ENCODE results near the gene LRRC61.
A peak's percentile ranks its signal among the peaks of the same experiment; 100 is the strongest.

The LRRC61 gene

DNA sequence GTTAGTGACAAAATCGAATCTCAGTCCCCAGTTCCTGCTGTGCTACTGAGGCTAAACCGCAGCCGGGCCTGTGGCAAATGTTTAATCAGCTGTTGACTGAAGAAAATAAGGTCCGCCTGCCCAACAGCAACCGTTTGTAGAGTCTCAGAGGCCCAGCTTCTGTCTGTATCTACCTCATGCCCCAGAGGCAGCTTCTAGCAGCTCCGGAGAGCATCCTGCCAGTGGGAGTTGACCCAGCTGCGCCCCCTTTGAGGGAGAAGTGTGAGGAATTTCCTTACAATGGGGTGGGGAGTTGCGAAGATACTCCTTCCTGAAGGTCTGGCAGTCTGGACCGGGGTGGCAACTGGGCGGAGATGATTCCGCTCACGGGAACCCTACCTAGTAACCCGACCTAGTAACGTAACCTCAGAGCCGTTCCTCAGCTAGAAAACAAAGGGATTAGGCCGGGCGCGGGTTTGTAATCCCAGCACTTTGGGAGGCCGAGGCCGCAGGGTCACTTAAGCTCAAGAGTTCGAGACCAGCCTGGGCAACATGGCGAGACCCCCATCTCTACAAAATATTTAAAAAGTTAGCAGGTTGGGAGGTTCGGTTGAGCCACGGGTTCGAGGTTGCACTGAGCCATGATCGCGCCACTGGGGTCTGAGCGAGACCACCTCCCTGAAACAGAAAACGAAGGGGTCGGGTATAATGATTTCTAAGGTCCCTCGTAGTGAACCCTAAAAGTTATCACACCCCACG, 55.1 kb downstream of the LRRC61 start:
- POLR2A ChIA-PET (ENCODE audit: low non-redundant PET) = no interaction called here
- CTCF ChIA-PET = no interaction called here
- H3K27ac ChIP-seq = peak overlapping the region; percentile 94
- peak; percentile 26 for DNase-seq (ENCODE audit: low spot score)
- TF ChIP-seq, protein P1, sequence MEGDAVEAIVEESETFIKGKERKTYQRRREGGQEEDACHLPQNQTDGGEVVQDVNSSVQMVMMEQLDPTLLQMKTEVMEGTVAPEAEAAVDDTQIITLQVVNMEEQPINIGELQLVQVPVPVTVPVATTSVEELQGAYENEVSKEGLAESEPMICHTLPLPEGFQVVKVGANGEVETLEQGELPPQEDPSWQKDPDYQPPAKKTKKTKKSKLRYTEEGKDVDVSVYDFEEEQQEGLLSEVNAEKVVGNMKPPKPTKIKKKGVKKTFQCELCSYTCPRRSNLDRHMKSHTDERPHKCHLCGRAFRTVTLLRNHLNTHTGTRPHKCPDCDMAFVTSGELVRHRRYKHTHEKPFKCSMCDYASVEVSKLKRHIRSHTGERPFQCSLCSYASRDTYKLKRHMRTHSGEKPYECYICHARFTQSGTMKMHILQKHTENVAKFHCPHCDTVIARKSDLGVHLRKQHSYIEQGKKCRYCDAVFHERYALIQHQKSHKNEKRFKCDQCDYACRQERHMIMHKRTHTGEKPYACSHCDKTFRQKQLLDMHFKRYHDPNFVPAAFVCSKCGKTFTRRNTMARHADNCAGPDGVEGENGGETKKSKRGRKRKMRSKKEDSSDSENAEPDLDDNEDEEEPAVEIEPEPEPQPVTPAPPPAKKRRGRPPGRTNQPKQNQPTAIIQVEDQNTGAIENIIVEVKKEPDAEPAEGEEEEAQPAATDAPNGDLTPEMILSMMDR (conservative IDR thresholded peaks at IDR 0.05; ENCODE audit: low read depth) = no peak

DNA sequence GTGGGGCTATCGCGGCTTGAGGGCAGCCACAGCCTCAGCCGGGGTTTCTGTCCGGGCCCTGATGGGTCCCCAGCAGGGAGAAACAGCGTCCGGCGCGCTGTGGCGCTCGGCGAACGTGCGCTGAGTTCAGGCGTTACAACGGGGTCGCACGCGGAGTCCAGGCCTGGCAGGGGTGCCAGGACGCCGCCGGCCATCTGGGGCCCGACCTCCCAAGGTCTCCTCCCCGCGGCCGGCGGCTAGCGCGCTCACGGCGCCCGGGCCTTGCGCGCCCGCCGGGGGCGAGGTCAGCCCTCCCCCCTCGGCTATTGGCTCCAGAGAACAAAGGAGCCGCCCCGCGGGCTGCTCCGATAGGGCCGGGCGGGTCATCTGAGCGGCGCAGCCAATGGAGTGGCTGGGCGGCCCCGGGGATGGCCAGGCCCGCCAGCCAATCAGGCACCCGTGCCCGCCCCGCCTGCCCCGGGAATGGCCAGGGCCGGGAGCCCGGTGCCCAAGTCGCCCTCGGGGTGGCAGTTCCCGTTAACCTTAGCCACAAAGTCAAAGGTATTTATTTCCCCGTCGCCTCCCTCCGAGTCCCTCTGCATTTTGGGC, 55.8 kb downstream of the LRRC61 start, which contains the start of gene ZNF775:
TSS of gene ZNF775 (plus strand) at position 478 of the 588 bp plus-strand sequence. CDS start 9,141 bp downstream, outside the sequence.
- H3K27ac ChIP-seq = peak within 1 kb of the TSS; percentile 94
- CTCF ChIA-PET = no interaction called here
- POLR2A ChIA-PET (ENCODE audit: low non-redundant PET) = no interaction called here
- TF ChIP-seq, protein P1 (conservative IDR thresholded peaks at IDR 0.05; ENCODE audit: low read depth) = no peak
- DNase-seq (ENCODE audit: low spot score) = peak; percentile 99

DNA sequence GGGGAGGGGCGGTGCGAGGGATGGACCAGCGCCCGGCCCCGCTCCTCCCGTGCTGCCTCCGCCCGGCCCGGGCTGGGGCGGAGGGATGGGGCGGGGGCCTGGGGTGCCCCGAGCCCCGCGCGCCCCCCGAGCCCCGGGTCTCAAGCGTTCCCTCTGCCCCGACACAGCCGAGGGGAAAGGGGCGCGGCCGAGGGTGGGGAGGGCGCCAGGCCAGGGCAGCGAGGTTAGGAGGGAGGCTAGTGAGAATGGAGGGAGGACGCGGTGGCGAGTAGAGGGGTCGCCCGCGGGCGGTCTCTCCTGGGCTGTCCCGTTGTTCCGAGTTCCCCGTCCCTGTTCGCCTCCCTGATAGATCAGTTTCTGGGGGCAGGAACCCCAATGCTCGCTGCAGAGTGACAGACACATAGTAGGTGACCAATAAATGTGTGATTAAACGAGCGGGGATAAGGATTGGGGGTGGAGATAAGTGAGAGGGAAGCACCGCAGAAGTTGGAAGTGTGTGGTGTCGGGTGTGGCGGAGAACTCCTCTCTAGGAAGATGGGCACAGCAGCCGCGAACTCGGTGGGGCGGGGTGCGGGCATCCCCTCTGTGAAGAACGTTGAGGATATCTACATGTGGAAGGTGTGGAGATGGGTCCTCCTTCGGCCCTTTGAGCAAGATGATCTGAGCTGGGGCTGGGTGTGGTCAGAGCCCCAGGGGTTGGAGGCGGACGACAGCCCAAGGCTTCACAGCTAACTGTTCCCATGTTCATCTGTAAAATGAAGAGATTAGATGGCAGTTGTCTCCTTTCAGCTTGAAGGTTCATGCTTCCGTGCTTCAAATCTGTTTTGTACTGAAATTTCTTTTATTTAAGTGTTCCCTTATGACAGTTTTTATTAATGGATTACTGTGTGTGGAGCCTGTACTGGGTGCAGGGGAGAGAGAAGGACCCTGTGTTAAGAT, 56.6 kb downstream of the LRRC61 start:
- DNase-seq (ENCODE audit: low spot score) = no peak
- peak overlapping the region; percentile 94 for H3K27ac ChIP-seq
- CTCF ChIA-PET = no interaction called here
- TF ChIP-seq, protein P1 (conservative IDR thresholded peaks at IDR 0.05; ENCODE audit: low read depth) = no peak
- POLR2A ChIA-PET (ENCODE audit: low non-redundant PET) = no interaction called here

DNA sequence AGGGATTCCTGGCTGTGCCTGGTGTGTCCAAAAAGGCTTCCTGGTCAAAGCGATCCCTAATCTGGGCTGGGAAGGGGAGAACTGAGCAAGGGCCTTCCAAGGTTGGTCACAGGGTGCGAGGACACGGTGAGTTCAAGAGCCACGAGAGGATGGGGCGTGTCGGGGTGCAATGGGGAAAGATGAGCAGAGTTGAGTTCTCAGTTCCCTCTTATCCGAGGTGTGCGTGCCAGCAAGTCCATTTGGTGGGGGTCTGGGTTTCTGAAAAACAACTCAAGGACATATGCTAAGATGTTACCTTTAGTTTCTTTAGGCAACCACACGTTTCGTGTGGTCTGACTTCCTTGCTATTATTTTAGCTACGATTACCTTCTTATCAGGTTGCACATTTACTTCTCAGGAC, 57.3 kb downstream of the LRRC61 start:
- TF ChIP-seq, protein P1 (conservative IDR thresholded peaks at IDR 0.05; ENCODE audit: low read depth) = no peak
- no peak for DNase-seq (ENCODE audit: low spot score)
- H3K27ac ChIP-seq = peak overlapping the region; percentile 94
- POLR2A ChIA-PET (ENCODE audit: low non-redundant PET) = no interaction called here
- CTCF ChIA-PET = no interaction called here

DNA sequence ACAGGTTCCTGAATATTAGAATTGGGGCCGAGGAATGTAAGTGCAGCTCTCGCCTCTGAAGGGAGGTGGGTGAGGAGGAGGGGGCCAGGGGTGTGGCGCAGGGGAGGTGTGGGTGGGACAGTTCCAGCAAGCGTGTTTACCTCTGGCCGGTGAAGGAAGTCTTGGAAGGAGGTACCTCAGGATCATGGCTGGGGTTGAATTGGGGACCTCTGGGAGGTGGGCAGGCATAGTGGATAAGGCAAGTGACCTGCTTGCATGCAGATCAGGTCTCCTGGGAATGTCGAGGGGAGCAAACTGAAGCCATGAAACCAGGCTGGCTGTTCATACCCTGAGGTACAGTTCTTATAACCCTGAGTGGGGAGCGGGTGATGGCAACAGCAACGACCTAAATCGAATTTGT, 57.9 kb downstream of the LRRC61 start:
- H3K27ac ChIP-seq = peak overlapping the region; percentile 54
- ChIA-PET POLR2A (ENCODE audit: low non-redundant PET) (interaction anchor here (0.6 kb wide), 1 partner anchor 541 kb away, joined by 3 read pairs; no protein-coding TSS in a partner anchor), CTCF (no interaction called here)
- no peak for DNase-seq (ENCODE audit: low spot score)
- TF ChIP-seq, protein P1 (conservative IDR thresholded peaks at IDR 0.05; ENCODE audit: low read depth) = no peak

DNA sequence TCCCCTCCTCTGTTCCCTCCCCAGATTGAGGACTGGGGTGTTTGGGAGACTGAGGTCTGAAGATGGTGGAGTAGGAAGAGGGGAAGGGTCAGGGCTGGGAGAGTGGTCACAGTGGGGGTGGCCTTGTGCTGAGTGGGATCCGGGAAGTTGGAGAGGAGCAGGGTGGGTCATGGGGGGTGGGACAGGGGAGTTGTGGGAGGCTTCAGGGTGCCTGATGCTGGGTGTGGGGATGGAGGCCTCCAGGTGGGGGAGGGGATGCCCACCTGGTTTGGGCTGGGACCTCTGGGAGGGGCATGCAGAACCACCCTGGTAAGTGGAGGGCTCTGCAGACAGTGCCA, 58.6 kb downstream of the LRRC61 start:
- no peak for DNase-seq (ENCODE audit: low spot score)
- H3K27ac ChIP-seq = peak overlapping the region; percentile 4; the same call in 1 of the 2 replicates
- TF ChIP-seq, protein P1 (conservative IDR thresholded peaks at IDR 0.05; ENCODE audit: low read depth) = no peak
- POLR2A ChIA-PET (ENCODE audit: low non-redundant PET) = no interaction called here
- CTCF ChIA-PET = no interaction called here

Measured in RWPE1 (cell line).